Measurements from ENCODE around the gene RXRG.

RXRG gene

GRCh38 chr1:165435801-165436200 is 9.1 kb downstream of the RXRG start:
- Mint-ChIP-seq H3K4me1 (ENCODE audit: low read depth) (no peaks in the 10 kb centered on the region), H3K27me3 (peaks cover 7% of the 10 kb centered on the region), H3K9me3 (ENCODE audit: low read depth) (no peaks in the 10 kb centered on the region), H3K36me3 (no peaks in the 10 kb centered on the region), H3K27ac (no peak overlapping the region), H3K4me3 (no peak overlapping the region)

DNA sequence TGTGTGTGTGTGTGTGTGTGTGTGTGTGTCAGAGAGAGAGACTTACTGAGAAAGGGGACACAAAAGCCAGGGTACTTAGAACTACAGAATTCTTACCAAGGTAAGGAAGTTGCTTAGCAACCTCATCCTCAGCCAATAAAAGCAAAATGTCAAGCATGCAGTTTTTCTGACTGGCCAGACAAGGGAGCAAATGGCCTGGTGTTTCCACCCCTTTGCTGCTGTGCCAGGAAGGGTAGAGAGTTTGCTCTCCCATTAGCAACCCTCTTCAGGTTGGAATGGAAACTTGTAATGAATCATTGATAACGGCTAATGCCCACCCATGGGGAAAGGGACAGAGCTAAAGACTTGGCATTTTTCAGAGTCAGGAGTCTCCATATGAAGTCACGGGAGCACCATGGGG is 10.6 kb downstream of the RXRG start:
- Mint-ChIP-seq H3K9me3 (ENCODE audit: low read depth) (no peaks in the 10 kb centered on the region), H3K27ac (no peak overlapping the region), H3K27me3 (no peaks in the 10 kb centered on the region), H3K36me3 (no peaks in the 10 kb centered on the region), H3K4me3 (no peak overlapping the region), H3K4me1 (ENCODE audit: low read depth) (no peaks in the 10 kb centered on the region)

GRCh38 chr1:165431079-165431478 is 13.8 kb downstream of the RXRG start:
- Mint-ChIP-seq H3K27ac (no peak overlapping the region), H3K4me1 (ENCODE audit: low read depth) (no peaks in the 10 kb centered on the region), H3K36me3 (no peaks in the 10 kb centered on the region), H3K9me3 (ENCODE audit: low read depth) (no peaks in the 10 kb centered on the region), H3K4me3 (no peak overlapping the region), H3K27me3 (no peaks in the 10 kb centered on the region)

DNA sequence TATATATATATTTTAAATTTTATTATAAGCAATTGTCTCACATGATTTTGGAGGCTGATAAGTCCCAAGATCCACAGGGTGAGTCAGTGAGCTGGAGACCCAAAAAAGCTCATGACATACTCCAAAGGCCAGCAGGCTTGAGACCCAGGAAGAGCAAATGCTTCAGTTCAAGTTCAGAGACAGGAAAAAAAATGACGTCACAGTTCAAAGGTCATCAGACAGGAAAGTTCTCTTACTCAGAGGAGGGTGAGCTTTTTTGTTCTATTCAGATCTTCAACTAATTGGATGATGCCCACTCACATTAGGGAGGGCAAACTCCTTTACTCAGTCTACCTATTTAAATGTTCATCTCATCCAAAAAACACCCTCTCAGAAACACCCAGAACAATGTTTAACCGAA is 18.2 kb downstream of the RXRG start:
- no peaks in the 10 kb centered on the region for H3K9me3 Mint-ChIP-seq (ENCODE audit: low read depth)
- no peaks in the 10 kb centered on the region for H3K36me3 Mint-ChIP-seq
- H3K27ac Mint-ChIP-seq = no peak overlapping the region
- H3K27me3 Mint-ChIP-seq = no peaks in the 10 kb centered on the region
- no peak overlapping the region for H3K4me3 Mint-ChIP-seq
- peaks cover 25% of the 10 kb centered on the region for H3K4me1 Mint-ChIP-seq (ENCODE audit: low read depth)

DNA sequence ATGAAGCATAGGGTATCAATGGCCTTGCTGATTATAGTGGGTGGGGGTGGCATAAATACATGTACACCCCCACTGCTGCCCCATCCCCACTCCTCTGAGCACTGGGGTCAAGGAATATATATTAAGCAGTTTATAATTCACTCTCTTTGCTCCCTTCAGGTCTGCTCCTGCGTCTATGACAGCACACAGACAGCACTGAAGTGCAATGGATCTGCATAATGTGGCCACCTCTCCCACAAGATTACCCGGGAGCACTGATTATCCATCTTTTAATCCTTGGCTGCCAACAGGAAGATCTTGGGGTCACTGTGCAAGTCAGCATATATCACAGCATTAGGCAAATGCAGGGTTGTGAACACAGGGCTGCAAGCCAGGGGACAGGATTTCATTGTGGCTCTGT is 19.3 kb downstream of the RXRG start:
- Mint-ChIP-seq H3K36me3 (no peaks in the 10 kb centered on the region), H3K27ac (no peak overlapping the region), H3K4me3 (no peak overlapping the region), H3K9me3 (ENCODE audit: low read depth) (no peaks in the 10 kb centered on the region), H3K4me1 (ENCODE audit: low read depth) (peaks cover 25% of the 10 kb centered on the region), H3K27me3 (no peaks in the 10 kb centered on the region)

- Mint-ChIP-seq H3K36me3 (no peaks in the 10 kb centered on the region), H3K9me3 (ENCODE audit: low read depth) (no peaks in the 10 kb centered on the region), H3K27ac (peak overlapping the region; percentile 6), H3K27me3 (no peaks in the 10 kb centered on the region), H3K4me3 (peak overlapping the region; percentile 71), H3K4me1 (ENCODE audit: low read depth) (peaks cover 25% of the 10 kb centered on the region)
Observed at GRCh38 chr1:165424454-165425216, 20.3 kb downstream of the RXRG start.

- Mint-ChIP-seq H3K4me3 (no peak overlapping the region), H3K36me3 (no peaks in the 10 kb centered on the region), H3K27ac (no peak overlapping the region), H3K27me3 (no peaks in the 10 kb centered on the region), H3K4me1 (ENCODE audit: low read depth) (peaks cover 25% of the 10 kb centered on the region), H3K9me3 (ENCODE audit: low read depth) (no peaks in the 10 kb centered on the region)
Observed at GRCh38 chr1:165423136-165423535, 21.8 kb downstream of the RXRG start.

DNA sequence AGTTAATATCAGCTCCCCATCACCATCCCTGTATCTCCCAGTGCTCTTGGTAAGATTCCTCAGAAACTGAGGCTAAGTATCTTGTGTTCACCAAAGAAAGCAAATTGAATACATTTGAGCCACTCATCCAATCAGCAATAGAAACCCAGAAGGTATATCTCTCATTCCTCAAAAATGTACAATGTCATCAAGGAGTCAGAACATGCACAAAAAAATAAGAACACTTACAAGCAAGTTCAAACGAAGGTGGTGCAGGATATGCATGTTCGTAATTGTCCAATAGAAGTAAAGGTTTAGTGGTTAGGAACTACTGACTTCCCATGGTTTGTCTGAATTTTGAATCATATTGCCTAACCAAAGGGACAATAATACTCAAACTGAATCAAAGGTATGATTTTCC is 24.3 kb downstream of the RXRG start:
- no peak overlapping the region for H3K27ac Mint-ChIP-seq
- no peaks in the 10 kb centered on the region for H3K27me3 Mint-ChIP-seq
- H3K36me3 Mint-ChIP-seq = no peaks in the 10 kb centered on the region
- no peak overlapping the region for H3K4me3 Mint-ChIP-seq
- H3K4me1 Mint-ChIP-seq (ENCODE audit: low read depth) = peaks cover 23% of the 10 kb centered on the region
- no peaks in the 10 kb centered on the region for H3K9me3 Mint-ChIP-seq (ENCODE audit: low read depth)

GRCh38 chr1:165419839-165420238 is 25.1 kb downstream of the RXRG start:
- peaks cover 7% of the 10 kb centered on the region for H3K27me3 Mint-ChIP-seq
- peaks cover 15% of the 10 kb centered on the region for H3K4me1 Mint-ChIP-seq (ENCODE audit: low read depth)
- no peaks in the 10 kb centered on the region for H3K9me3 Mint-ChIP-seq (ENCODE audit: low read depth)
- no peak overlapping the region for H3K27ac Mint-ChIP-seq
- no peak overlapping the region for H3K4me3 Mint-ChIP-seq
- H3K36me3 Mint-ChIP-seq = no peaks in the 10 kb centered on the region

- peaks cover 12% of the 10 kb centered on the region for H3K27me3 Mint-ChIP-seq
- H3K36me3 Mint-ChIP-seq = no peaks in the 10 kb centered on the region
- no peak overlapping the region for H3K27ac Mint-ChIP-seq
- no peak overlapping the region for H3K4me3 Mint-ChIP-seq
- peaks cover under 1% of the 10 kb centered on the region for H3K4me1 Mint-ChIP-seq (ENCODE audit: low read depth)
- H3K9me3 Mint-ChIP-seq (ENCODE audit: low read depth) = no peaks in the 10 kb centered on the region
Observed at GRCh38 chr1:165418195-165418594, 26.7 kb downstream of the RXRG start.

GRCh38 chr1:165416876-165417275 is 28.1 kb downstream of the RXRG start:
- no peak overlapping the region for H3K27ac Mint-ChIP-seq
- no peaks in the 10 kb centered on the region for H3K9me3 Mint-ChIP-seq (ENCODE audit: low read depth)
- peaks cover 12% of the 10 kb centered on the region for H3K27me3 Mint-ChIP-seq
- H3K4me3 Mint-ChIP-seq = no peak overlapping the region
- H3K36me3 Mint-ChIP-seq = no peaks in the 10 kb centered on the region
- no peaks in the 10 kb centered on the region for H3K4me1 Mint-ChIP-seq (ENCODE audit: low read depth)

DNA sequence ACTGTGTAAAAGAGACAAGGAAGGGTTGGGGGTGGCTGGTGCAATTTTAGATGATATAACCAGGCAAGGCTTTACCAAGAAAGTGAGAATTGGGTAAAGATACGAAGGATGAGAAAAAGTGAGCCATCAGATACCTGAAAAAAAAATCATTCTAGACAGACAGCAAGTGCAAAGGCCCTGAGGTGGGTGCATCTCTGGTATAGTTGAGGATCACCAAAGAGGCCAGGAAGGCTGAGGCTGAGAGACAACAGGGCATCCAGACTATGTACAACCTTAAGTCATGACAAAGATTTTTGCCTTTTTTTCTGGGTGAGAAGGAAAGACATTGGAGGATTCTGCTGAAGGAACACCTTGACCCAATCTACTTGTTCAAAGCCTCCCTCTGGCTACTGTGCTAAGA is 29.9 kb downstream of the RXRG start:
- Mint-ChIP-seq H3K4me3 (no peak overlapping the region), H3K27ac (no peak overlapping the region), H3K27me3 (peaks cover 12% of the 10 kb centered on the region), H3K4me1 (ENCODE audit: low read depth) (no peaks in the 10 kb centered on the region), H3K9me3 (ENCODE audit: low read depth) (no peaks in the 10 kb centered on the region), H3K36me3 (no peaks in the 10 kb centered on the region)

GRCh38 chr1:165414620-165415019 is 30.3 kb downstream of the RXRG start:
- Mint-ChIP-seq H3K36me3 (no peaks in the 10 kb centered on the region), H3K27me3 (peaks cover 12% of the 10 kb centered on the region), H3K9me3 (ENCODE audit: low read depth) (no peaks in the 10 kb centered on the region), H3K27ac (no peak overlapping the region), H3K4me1 (ENCODE audit: low read depth) (no peaks in the 10 kb centered on the region), H3K4me3 (no peak overlapping the region)

DNA sequence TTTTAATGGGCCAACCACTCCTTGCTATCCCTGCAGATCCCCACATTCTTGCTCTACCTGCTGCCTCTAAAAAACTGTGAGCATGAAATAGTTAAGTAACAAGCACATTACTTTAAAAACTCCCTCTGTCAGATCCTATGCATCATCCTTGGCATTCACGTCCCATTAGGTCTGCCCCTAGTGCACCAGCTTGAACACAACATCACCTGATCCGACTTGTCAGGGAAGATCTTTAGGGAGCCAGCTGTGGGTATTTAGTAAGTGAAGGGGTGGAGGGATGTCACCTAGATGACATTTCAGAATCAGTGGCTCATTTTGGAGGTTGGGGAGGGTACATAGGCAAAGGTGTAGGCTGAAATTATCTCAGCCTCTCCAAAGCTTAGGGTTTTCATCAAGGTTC is 33.5 kb downstream of the RXRG start:
- no peak overlapping the region for H3K4me3 Mint-ChIP-seq
- H3K36me3 Mint-ChIP-seq = no peaks in the 10 kb centered on the region
- H3K9me3 Mint-ChIP-seq (ENCODE audit: low read depth) = no peaks in the 10 kb centered on the region
- no peak overlapping the region for H3K27ac Mint-ChIP-seq
- H3K4me1 Mint-ChIP-seq (ENCODE audit: low read depth) = no peaks in the 10 kb centered on the region
- peaks cover 22% of the 10 kb centered on the region for H3K27me3 Mint-ChIP-seq

DNA sequence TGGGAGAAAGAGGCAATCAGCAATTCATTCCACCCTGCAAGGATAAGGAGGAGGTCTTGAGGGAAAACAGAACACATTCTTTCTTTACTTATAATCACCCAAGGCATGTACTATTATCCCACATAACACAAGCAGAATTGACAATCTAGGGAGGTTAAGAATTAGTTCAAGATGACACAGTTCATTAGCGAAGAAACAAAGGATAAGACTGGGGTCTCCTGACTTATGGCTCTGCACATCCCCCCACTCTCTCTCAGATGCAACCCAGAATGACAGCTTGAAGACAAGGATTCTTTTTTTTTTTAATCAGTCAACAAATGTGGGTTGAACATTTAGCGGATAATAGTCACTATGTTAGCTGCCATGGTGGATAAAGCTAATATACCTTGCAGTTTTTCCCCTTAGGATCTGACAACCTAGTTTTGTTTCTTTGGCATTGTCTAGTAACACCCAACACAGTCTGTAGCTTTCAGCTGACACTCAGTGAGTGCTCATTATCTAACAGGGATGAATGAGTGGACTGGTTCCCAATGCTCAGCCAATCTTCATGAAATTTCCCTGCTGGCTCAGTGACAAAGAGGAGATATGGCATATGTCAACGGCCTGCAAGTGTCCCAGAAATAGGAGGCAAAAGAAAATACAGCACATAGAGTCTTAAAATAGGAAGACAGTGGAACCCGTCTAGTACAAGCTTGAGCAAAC is 35.1 kb downstream of the RXRG start:
- H3K4me1 Mint-ChIP-seq (ENCODE audit: low read depth) = no peaks in the 10 kb centered on the region
- no peak overlapping the region for H3K27ac Mint-ChIP-seq
- no peaks in the 10 kb centered on the region for H3K9me3 Mint-ChIP-seq (ENCODE audit: low read depth)
- no peak overlapping the region for H3K4me3 Mint-ChIP-seq
- no peaks in the 10 kb centered on the region for H3K36me3 Mint-ChIP-seq
- peaks cover 15% of the 10 kb centered on the region for H3K27me3 Mint-ChIP-seq

GRCh38 chr1:165408518-165408917 is 36.4 kb downstream of the RXRG start:
- H3K27ac Mint-ChIP-seq = no peak overlapping the region
- peaks cover 4% of the 10 kb centered on the region for H3K4me1 Mint-ChIP-seq (ENCODE audit: low read depth)
- H3K4me3 Mint-ChIP-seq = no peak overlapping the region
- H3K36me3 Mint-ChIP-seq = no peaks in the 10 kb centered on the region
- peaks cover 15% of the 10 kb centered on the region for H3K27me3 Mint-ChIP-seq
- no peaks in the 10 kb centered on the region for H3K9me3 Mint-ChIP-seq (ENCODE audit: low read depth)
